Measurements from ENCODE around the gene ATAD3A. TPM values are rescaled to one million over a fixed set of nuclear protein-coding genes. Genes with fewer than 3 reads are reported as not detected.

Gene ATAD3A
- total and polyA plus RNA-seq, 2 of the 4 experiments (the other 2 are of a cell fraction) = 27.2 to 34.0 TPM

- ATAC-seq (ENCODE audit: low read depth) (no peak), DNase-seq (no peak)
- Histone ChIP-seq H2AFZ (replicated peaks; ENCODE audit: low read length, poor library complexity) (no peak overlapping the region), H3K4me2 (ENCODE audit: low read depth, low read length) (no peak overlapping the region), H4K91ac (ENCODE audit: insufficient read depth, low read depth, low read length) (no peak overlapping the region), H3K9ac (ENCODE audit: low read depth, low read length) (no peak overlapping the region), H2BK20ac (ENCODE audit: low read depth, low read length) (no peak overlapping the region), H3K4me1 (ENCODE audit: control insufficient read depth, insufficient read depth, low read length) (peaks cover 10% of the 10 kb centered on the region), H2BK5ac (ENCODE audit: low read depth, low read length, poor library complexity, severe bottlenecking) (no peak overlapping the region), H3K9me1 (ENCODE audit: insufficient read depth, low read length) (peaks cover 17% of the 10 kb centered on the region), H2AK5ac (ENCODE audit: low read depth, low read length) (no peak overlapping the region), H3K4me3 (ENCODE audit: insufficient read depth, low read depth, low read length) (no peak overlapping the region), H3K27ac (ENCODE audit: insufficient read depth, low read length) (no peak overlapping the region), H3K27me3 (ENCODE audit: control insufficient read depth, insufficient read depth, low read length) (no peaks in the 10 kb centered on the region), H4K5ac (ENCODE audit: low read depth, low read length) (no peak overlapping the region), H2AK9ac (replicated peaks; ENCODE audit: low read depth, low read length, poor library complexity) (no peak overlapping the region), H3K9me3 (ENCODE audit: control insufficient read depth, insufficient read depth, low read length) (peaks cover 6% of the 10 kb centered on the region), H3K36me3 (ENCODE audit: control insufficient read depth, insufficient read depth, low read length) (peaks cover 32% of the 10 kb centered on the region), H3K23ac (ENCODE audit: low read depth, low read length) (no peak overlapping the region), H3K18ac (ENCODE audit: low read depth, low read length) (no peak overlapping the region), H4K8ac (ENCODE audit: low read depth in 2 of 2, low read length in 2 of 2) (no peak overlapping the region), H3K14ac (replicated peaks; ENCODE audit: low read depth, low read length) (no peak overlapping the region), H2BK15ac (ENCODE audit: low read depth, low read length) (no peak overlapping the region), H3K79me1 (ENCODE audit: low read depth in 1 of 2, low read length in 2 of 2) (peaks cover 10 to 35% of the 10 kb centered on the region in 2 experiments), H3K4ac (ENCODE audit: low read depth, low read length) (no peak overlapping the region), H2BK120ac (ENCODE audit: low read depth, low read length) (no peak overlapping the region), H4K20me1 (ENCODE audit: insufficient read depth, low read length) (peaks cover 28% of the 10 kb centered on the region), H3K56ac (ENCODE audit: extremely low read depth, insufficient read depth, low read length) (no peak overlapping the region)
- dilution Hi-C loops (cut with HindIII; ENCODE audit: low sequenced_read_pairs, unreplicated experiment) = no loop called here
- WGBS, 2 experiments (ENCODE audit: extremely low coverage in 2 of 2, insufficient read length in 1 of 2) = 100% methylated on average over 1 of the region's 31 CpGs; no CpG with 5 or more reads in 1 of the 2 experiments
- CTCF ChIA-PET = no interaction called here
- TF ChIP-seq SMC3 (IDR thresholded peaks at IDR 0.05; ENCODE audit: low read depth, low read length) (no peak), CHD1 (IDR thresholded peaks at IDR 0.05; ENCODE audit: low read depth, low read length) (no peak), CTCF (conservative IDR thresholded peaks at IDR 0.05; ENCODE audit: low read depth, low read length) (no peak), USF2 (IDR thresholded peaks at IDR 0.05; ENCODE audit: low read depth, low read length) (no peak), NFE2L2 (IDR thresholded peaks at IDR 0.05; ENCODE audit: low read depth, low read length) (no peak)
- POLR2A ChIA-PET (ENCODE audit: unreplicated experiment) = no interaction called here
- no TSS peak for BruUV-seq (replicated peaks)
- in situ Hi-C loops (cut with MboI; ENCODE audit: low sequenced_read_pairs) = no loop called here
- intact Hi-C loops (cut with micrococcal nuclease) = no loop called here
These were observed 22.6 kb downstream of the ATAD3A start for GRCh38 chr1:1534401-1535154.

Data from IMR-90 (cell line).